H1 (cell line): ENCODE data around the gene SLC43A3. TPM values are rescaled to one million over a fixed set of nuclear protein-coding genes. Genes with fewer than 3 reads are reported as not detected.

ENCODE experiments used
- CTCF ChIA-PET: fragments of 300-600 bp; sonication (Branson Sonifier 250); formaldehyde crosslinking; loops from one replicate; lab custom pipeline; 2021; ENCODE audit not compliant: partially characterized antibody; lab: Charles Lee
- POLR2A ChIA-PET: fragments of 300-600 bp; sonication (Branson Sonifier 250); formaldehyde crosslinking; loops from one replicate; lab custom pipeline; 2021; ENCODE audit warnings: inconsistent platforms; ENCODE audit not compliant: partially characterized antibody; lab: Charles Lee
- DNase-seq, 2 experiments: peaks; one replicate each; pipeline versions ENCODE4 v3.0.0 to v3.0.0-alpha.2; 2010 to 2022; ENCODE audit warnings: low spot score in 2 of 2, low read depth in 1 of 2, mixed read lengths in 1 of 2
- FAIRE-seq: peaks from 2 replicates; lab custom pipeline; 2011; peaks lifted over from hg19 to GRCh38; lab: Jason Lieb, UNC
- H2AFZ ChIP-seq: 2 replicates; pipeline ENCODE4 v1.8.1; 2012; ENCODE audit warnings: low read length, inconsistent platforms
- H2AK5ac ChIP-seq: 2 replicates; pipeline ENCODE4 v1.6.1; 2013; ENCODE audit warnings: low read depth, low read length
- H2BK120ac ChIP-seq: replicated peaks from 2 replicates; pipeline ENCODE3; 2013; ENCODE audit warnings: low read depth, low read length, inconsistent platforms
- H2BK12ac ChIP-seq: 2 replicates; pipeline ENCODE4 v1.6.1; 2013; ENCODE audit warnings: low read depth, low read length
- H2BK15ac ChIP-seq: 2 replicates; pipeline ENCODE4 v1.6.1; 2013; ENCODE audit warnings: low read length
- H2BK20ac ChIP-seq: 2 replicates; pipeline ENCODE4 v1.6.1; 2013; ENCODE audit warnings: low read length
- H2BK5ac ChIP-seq: 2 replicates; pipeline ENCODE4 v1.6.1; 2013; ENCODE audit warnings: low read depth, low read length
- H3K14ac ChIP-seq: 2 replicates; pipeline ENCODE4 v1.6.1; 2013; ENCODE audit warnings: inconsistent platforms; ENCODE audit not compliant: insufficient read length
- H3K18ac ChIP-seq: 2 replicates; pipeline ENCODE4 v1.6.1; 2013; ENCODE audit warnings: low read length; ENCODE audit errors: extremely low read depth
- H3K23ac ChIP-seq: 2 replicates; pipeline ENCODE4 v1.6.1; 2013; ENCODE audit warnings: inconsistent platforms; ENCODE audit not compliant: insufficient read length
- H3K23me2 ChIP-seq: 2 replicates; pipeline ENCODE4 v1.6.1; 2013; ENCODE audit warnings: low read depth, low read length
- H3K27ac ChIP-seq: 2 replicates; pipeline ENCODE4 v1.6.1; 2011; ENCODE audit warnings: low read depth, low read length, inconsistent platforms
- H3K27me3 ChIP-seq, 4 experiments: replicated peaks in 1 of 4; 1 replicate in 1 of 4; 2 replicates in 3 of 4; pipeline versions ENCODE4 v1.6.1 to v1.8.1; 2011 to 2013; ENCODE audit warnings: low read length in 3 of 4, mild to moderate bottlenecking in 3 of 4, inconsistent platforms in 2 of 4, mixed read lengths in 2 of 4, moderate library complexity in 1 of 4; ENCODE audit not compliant: control insufficient read depth in 3 of 4, insufficient read depth in 3 of 4; ENCODE audit errors: extremely low read depth in 1 of 4
- H3K36me3 ChIP-seq, 4 experiments: 2 replicates each; pipeline versions ENCODE4 v1.6.1 to v1.8.1; 2011 to 2013; ENCODE audit warnings: mild to moderate bottlenecking in 4 of 4, low read length in 3 of 4, moderate library complexity in 2 of 4, control low read depth in 1 of 4, inconsistent platforms in 1 of 4; ENCODE audit not compliant: insufficient read depth in 4 of 4, control insufficient read depth in 2 of 4
- H3K4ac ChIP-seq: replicated peaks from 2 replicates; pipeline ENCODE3; 2013; ENCODE audit warnings: low read length, low read depth, mixed read lengths, inconsistent platforms; ENCODE audit not compliant: insufficient read length
- H3K4me1 ChIP-seq, 4 experiments: replicated peaks in 1 of 4; 1 replicate in 1 of 4; 2 replicates in 3 of 4; pipeline versions ENCODE4 v1.6.1 to v1.8.1; 2011 to 2013; ENCODE audit warnings: low read length in 3 of 4, inconsistent platforms in 2 of 4, mixed read lengths in 1 of 4; ENCODE audit not compliant: insufficient read depth in 4 of 4, control insufficient read depth in 3 of 4
- H3K4me2 ChIP-seq, 2 experiments: 2 replicates each; pipeline versions ENCODE4 v1.6.1 to v1.8.1; 2011 to 2013; ENCODE audit warnings: low read depth in 2 of 2, low read length in 2 of 2, control low read depth in 1 of 2, inconsistent platforms in 1 of 2, mild to moderate bottlenecking in 1 of 2; ENCODE audit not compliant: insufficient read depth in 1 of 2
- H3K4me3 ChIP-seq, 4 experiments: fragments of 200-600, 300-600 bp in 1 of 4; sonication (generic), shearing (Covaris generic), sonication (Bioruptor Twin) in 1 of 4; 2 replicates each; pipeline versions ENCODE4 v1.5.1 to v1.8.1; 2011 to 2016; ENCODE audit warnings: low read length in 4 of 4, low read depth in 3 of 4, control low read depth in 2 of 4, inconsistent platforms in 2 of 4, mild to moderate bottlenecking in 2 of 4, mixed read lengths in 1 of 4, moderate library complexity in 1 of 4; ENCODE audit not compliant: insufficient read depth in 2 of 4; ENCODE audit errors: extremely low read depth in 1 of 4
- H3K56ac ChIP-seq: replicated peaks from 2 replicates; pipeline ENCODE3; 2013; ENCODE audit warnings: low read depth, mild to moderate bottlenecking, mixed read lengths, low read length, inconsistent platforms; ENCODE audit not compliant: insufficient read length
- H3K79me1 ChIP-seq: 2 replicates; pipeline ENCODE4 v1.6.1; 2013; ENCODE audit warnings: low read depth, low read length, control low read depth
- H3K79me2 ChIP-seq, 2 experiments: 2 replicates each; pipeline versions ENCODE4 v1.6.1 to v1.8.1; 2012 to 2013; ENCODE audit warnings: low read length in 2 of 2, mild to moderate bottlenecking in 2 of 2, inconsistent platforms in 1 of 2; ENCODE audit not compliant: insufficient read depth in 2 of 2, control insufficient read depth in 1 of 2
- H3K9ac ChIP-seq, 4 experiments: replicated peaks in 1 of 4; 1 replicate in 1 of 4; 2 replicates in 3 of 4; pipeline versions ENCODE4 v1.6.1 to v1.8.1; 2011 to 2013; ENCODE audit warnings: low read depth in 3 of 4, low read length in 3 of 4, control low read depth in 2 of 4, mild to moderate bottlenecking in 2 of 4, moderate library complexity in 2 of 4, inconsistent platforms in 1 of 4; ENCODE audit errors: extremely low read depth in 1 of 4
- H3K9me3 ChIP-seq, 2 experiments: 2 replicates each; pipeline versions ENCODE4 v1.6.1 to v1.8.1; 2012 to 2013; ENCODE audit warnings: mild to moderate bottlenecking in 2 of 2, moderate library complexity in 2 of 2, control low read depth in 1 of 2, inconsistent platforms in 1 of 2, low read depth in 1 of 2, low read length in 1 of 2, mixed read lengths in 1 of 2; ENCODE audit not compliant: insufficient read depth in 2 of 2
- H4K20me1 ChIP-seq, 2 experiments: replicated peaks in 1 of 2; 2 replicates each; pipeline versions ENCODE3 to v1.8.1; 2011 to 2013; ENCODE audit warnings: inconsistent platforms in 2 of 2, low read length in 2 of 2, mild to moderate bottlenecking in 1 of 2; ENCODE audit not compliant: insufficient read depth in 2 of 2, control insufficient read depth in 1 of 2
- H4K5ac ChIP-seq: 2 replicates; pipeline ENCODE4 v1.6.1; 2013; ENCODE audit warnings: low read length, low read depth, mixed read lengths, inconsistent platforms; ENCODE audit not compliant: insufficient read length
- H4K8ac ChIP-seq: 2 replicates; pipeline ENCODE4 v1.8.0; 2013; ENCODE audit warnings: mild to moderate bottlenecking, moderate library complexity, low read length, inconsistent platforms; ENCODE audit not compliant: insufficient read depth; ENCODE audit errors: extremely low read depth
- H4K91ac ChIP-seq: replicated peaks from 2 replicates; pipeline ENCODE3; 2013; ENCODE audit warnings: low read length, mixed read lengths, inconsistent platforms; ENCODE audit not compliant: insufficient read length
- CBX8 ChIP-seq: fragments of 300-800, 300-1000 bp; sonication (generic); IDR thresholded peaks from 2 replicates; pipeline ENCODE4 v1.7.1; 2016; ENCODE audit warnings: low read depth, low read length, borderline replicate concordance
- EZH2 ChIP-seq: fragments of 200-600 bp; sonication (generic); IDR thresholded peaks from 2 replicates; pipeline ENCODE4 v1.7.1; 2012; ENCODE audit warnings: low read depth, mild to moderate bottlenecking, moderate library complexity, low read length, inconsistent platforms; ENCODE audit not compliant: severe bottlenecking
- HDAC2 ChIP-seq, 2 experiments: fragments of 300-600 bp in 1 of 2; sonication (generic) in 1 of 2; IDR thresholded peaks; 2 replicates each; pipeline ENCODE4 v1.6.1; 2011 to 2012; ENCODE audit warnings: low read depth in 2 of 2, low read length in 2 of 2, mild to moderate bottlenecking in 2 of 2, moderate library complexity in 2 of 2, borderline replicate concordance in 1 of 2, inconsistent platforms in 1 of 2
- KDM5A ChIP-seq: fragments of 200-600 bp; IDR thresholded peaks from 2 replicates; pipeline ENCODE4 v1.7.1; 2012; ENCODE audit warnings: mild to moderate bottlenecking, low read length, inconsistent platforms, mixed read lengths
- RAD21 ChIP-seq, 2 experiments: IDR thresholded peaks in 1 of 2; conservative IDR thresholded peaks in 1 of 2; 2 replicates each; pipeline ENCODE4 v1.6.1; 2011; ENCODE audit warnings: low read depth in 2 of 2, low read length in 2 of 2, improper control_type of control experiment in 1 of 2, inconsistent platforms in 1 of 2, mild to moderate bottlenecking in 1 of 2, moderate library complexity in 1 of 2
- SP1 ChIP-seq: IDR thresholded peaks from 2 replicates; pipeline ENCODE4 v1.6.1; 2011; ENCODE audit warnings: low read depth, low read length
- SRF ChIP-seq: IDR thresholded peaks from 2 replicates; pipeline ENCODE4 v1.6.1; 2011; ENCODE audit warnings: mild to moderate bottlenecking, low read depth, low read length, moderate library complexity
- WGBS, 2 experiments: shearing (Covaris generic) in 1 of 2; methylation state at CpG; one replicate each; pipeline versions ENCODE4 v1.1.6 to v1.1.7; 2013 to 2015; ENCODE audit warnings: low lambda C conversion rate in 2 of 2, mixed read lengths in 2 of 2, inconsistent platforms in 1 of 2, low coverage in 1 of 2, missing lambda C conversion rate in 1 of 2; ENCODE audit not compliant: insufficient replicate concordance in 2 of 2, insufficient coverage in 1 of 2, insufficient read length in 1 of 2; ENCODE audit errors: extremely low coverage in 1 of 2, missing lambda C conversion rate in 1 of 2; 5-methylcytosine and 5-hydroxymethylcytosine counted together
- polyA plus RNA-seq, 7 experiments: library from polyadenylated mRNA; depleted of rRNA in 3 of 7; stranded (reverse) in 5 of 7; unstranded in 2 of 7; fragments of >200 nt in 5 of 7; fragments of 200-250 nt in 2 of 7; gene quantifications; 1 replicate in 5 of 7; 2 replicates in 1 of 7; 4 replicates in 1 of 7; pipeline versions ENCODE4 v1.2.1 to v1.2.3, GENCODE V29; 2011 to 2013; ENCODE audit warnings: missing spikeins in 2 of 7, mixed read lengths in 2 of 7
- total RNA-seq: library from RNA; stranded (reverse); fragmentation: NEBNext Ultra II Directional; extraction: Animal tissue kit (Norgen Biotek cat#: 25700); gene quantifications from 2 replicates; pipeline ENCODE4 v1.2.1, GENCODE V29; 2021

The SLC43A3 gene
- total and polyA plus RNA-seq, 2 of the 8 experiments (the other 6 are each of a cell fraction or from before 2014, with no cell fraction given), result 31.8 to 67.8 TPM

GRCh38 chr11:57363131-57364080 is 63.5 kb downstream of the SLC43A3 start:
- Histone ChIP-seq H4K5ac (no peak overlapping the region), H2AFZ (no peak overlapping the region), H3K36me3 (no peaks in the 10 kb centered on the region), H3K23ac (no peak overlapping the region), H3K23me2 (no peaks in the 10 kb centered on the region), H3K9me3 (no peaks in the 10 kb centered on the region), H4K20me1 (no peaks in the 10 kb centered on the region), H3K79me1 (no peaks in the 10 kb centered on the region), H3K18ac (no peak overlapping the region), H3K56ac (no peak overlapping the region), H3K9ac (no peak overlapping the region), H3K4me2 (no peak overlapping the region), H2BK20ac (no peak overlapping the region; the same call in 1 of the 2 replicates), H4K8ac (no peak overlapping the region), H3K27me3 (no peaks in the 10 kb centered on the region; a peak in 2 of 7 replicates), H2AK5ac (no peak overlapping the region), H3K79me2 (no peaks in the 10 kb centered on the region), H4K91ac (no peak overlapping the region), H2BK120ac (no peak overlapping the region), H2BK5ac (no peak overlapping the region), H3K4me1 (peaks cover 9 to 24% (median 11%) of the 10 kb centered on the region in 4 experiments), H3K27ac (no peak overlapping the region), H3K14ac (no peak overlapping the region), H2BK15ac (no peak overlapping the region; the same call in 1 of the 2 replicates), H3K4ac (no peak overlapping the region), H3K4me3 (no peak overlapping the region), H2BK12ac (no peak overlapping the region)
- 70% methylated on average over 7 of the region's 7 CpGs; no CpG with 5 or more reads in 1 of the 2 experiments for WGBS, 2 experiments
- CTCF ChIA-PET, result interaction anchor here (0.6 to 4.9 kb wide), 7 partner anchors 10 to 164 kb away, joined by 3 to 24 read pairs (median 4); no protein-coding TSS in a partner anchor
- DNase-seq (no peak), FAIRE-seq (no peak)
- POLR2A ChIA-PET, result interaction anchor here (1.2 to 2.9 kb wide), 2 partner anchors 11 to 38 kb away, joined by 5 to 10 read pairs; partner anchors contain the start of gene TNKS1BP1
- TF ChIP-seq SRF (no peak), SP1 (no peak), EZH2 (no peak), KDM5A (no peak), CBX8 (no peak), RAD21 (IDR thresholded peaks at IDR 0.05 in 1 of 2, conservative IDR thresholded peaks at IDR 0.05 in 1 of 2; ENCODE audit: low read depth in 2 of 2, low read length in 2 of 2) (no peak), HDAC2 (IDR thresholded peaks at IDR 0.05; ENCODE audit: borderline replicate concordance in 1 of 2, low read depth in 2 of 2, low read length in 2 of 2) (no peak)
